Omental fat pad (tissue), 4 donors: ENCODE measurements around the gene PXMP4. TPM values are rescaled to one million over a fixed set of nuclear protein-coding genes. Genes with fewer than 3 reads are reported as not detected.
"Not testable (repeated sequence)": the region's sequence is repeated elsewhere in the genome, so short reads cannot be mapped to it uniquely, and the experiment has no call there.

ENCODE experiments used
- ATAC-seq: fragments of 150-250 bp; one replicate; pipeline ENCODE4 v1.9.1; 2016; ENCODE audit warnings: mild to moderate bottlenecking, moderate library complexity; ENCODE audit not compliant: low FRiP score
- DNase-seq: peaks from one replicate; pipeline ENCODE4 v3.0.0-alpha.2; 2019; ENCODE audit warnings: low spot score
- total RNA-seq, 4 donors: library from RNA; depleted of rRNA; stranded (reverse); fragments of >200 nt; gene quantifications; one replicate each; pipeline ENCODE4 v1.1.0, GENCODE V29; 2016
- TF ChIP-seq, protein P1 (sequence below), 3 donors: fragments of 450-650 bp; IDR thresholded peaks; one replicate each; pipeline ENCODE4 v1.5.1; 2016 to 2017; ENCODE audit warnings: antibody characterized with exemption in 3 of 3, mild to moderate bottlenecking in 3 of 3, moderate library complexity in 2 of 3

Gene PXMP4
- total RNA-seq, 4 donors from 2014 or later, result 3.6 to 8.7 (median 4.8) TPM

GRCh38 chr20:33757458-33757857, 37.3 kb upstream of the PXMP4 start:
- TF ChIP-seq, protein P1, sequence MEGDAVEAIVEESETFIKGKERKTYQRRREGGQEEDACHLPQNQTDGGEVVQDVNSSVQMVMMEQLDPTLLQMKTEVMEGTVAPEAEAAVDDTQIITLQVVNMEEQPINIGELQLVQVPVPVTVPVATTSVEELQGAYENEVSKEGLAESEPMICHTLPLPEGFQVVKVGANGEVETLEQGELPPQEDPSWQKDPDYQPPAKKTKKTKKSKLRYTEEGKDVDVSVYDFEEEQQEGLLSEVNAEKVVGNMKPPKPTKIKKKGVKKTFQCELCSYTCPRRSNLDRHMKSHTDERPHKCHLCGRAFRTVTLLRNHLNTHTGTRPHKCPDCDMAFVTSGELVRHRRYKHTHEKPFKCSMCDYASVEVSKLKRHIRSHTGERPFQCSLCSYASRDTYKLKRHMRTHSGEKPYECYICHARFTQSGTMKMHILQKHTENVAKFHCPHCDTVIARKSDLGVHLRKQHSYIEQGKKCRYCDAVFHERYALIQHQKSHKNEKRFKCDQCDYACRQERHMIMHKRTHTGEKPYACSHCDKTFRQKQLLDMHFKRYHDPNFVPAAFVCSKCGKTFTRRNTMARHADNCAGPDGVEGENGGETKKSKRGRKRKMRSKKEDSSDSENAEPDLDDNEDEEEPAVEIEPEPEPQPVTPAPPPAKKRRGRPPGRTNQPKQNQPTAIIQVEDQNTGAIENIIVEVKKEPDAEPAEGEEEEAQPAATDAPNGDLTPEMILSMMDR (IDR thresholded peaks at IDR 0.05), result no peak
- no peak for ATAC-seq

GRCh38 chr20:33757046-33757445, 36.9 kb upstream of the PXMP4 start:
- ATAC-seq (no peak), DNase-seq (no peak)
- TF ChIP-seq, protein P1 (IDR thresholded peaks at IDR 0.05), result no peak

More at GRCh38 chr20:33757458-33757857, 37.3 kb upstream of the PXMP4 start:
- DNase-seq, result no peak

DNA sequence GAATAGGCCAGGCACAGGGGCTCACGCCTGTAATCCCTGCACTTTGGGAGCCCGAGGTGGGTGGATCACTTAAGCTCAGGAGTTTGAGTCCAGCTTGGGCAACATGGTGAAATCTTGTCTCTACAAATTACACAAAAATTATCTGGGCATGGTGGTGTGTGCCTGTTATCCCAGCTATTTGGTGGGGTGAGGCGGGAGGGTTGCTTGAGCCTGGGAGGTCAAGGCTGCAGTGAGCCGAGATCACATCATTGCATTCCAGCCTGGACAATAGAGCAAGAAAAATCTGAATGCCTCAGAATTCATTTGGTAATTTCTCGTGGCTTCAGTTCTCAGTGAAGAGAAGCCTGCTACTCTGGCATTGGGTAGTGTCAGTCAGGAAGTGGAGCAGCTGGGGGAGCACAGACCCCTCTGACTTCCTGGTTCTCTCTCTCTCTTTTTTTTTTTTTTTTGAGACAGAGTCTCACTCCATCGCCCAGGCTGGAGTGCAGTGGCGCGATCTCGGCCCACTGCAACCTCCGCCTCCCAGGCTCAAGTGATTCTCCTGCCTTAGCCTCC, 35.9 kb upstream of the PXMP4 start:
- not testable (repeated sequence) for DNase-seq, ATAC-seq

GRCh38 chr20:33753763-33754162, 33.7 kb upstream of the PXMP4 start:
- TF ChIP-seq, protein P1 (IDR thresholded peaks at IDR 0.05), result no peak
- DNase-seq, result no peak
- ATAC-seq, result no peak

- TF ChIP-seq, protein P1 (IDR thresholded peaks at IDR 0.05), result no peak
- DNase-seq (no peak), ATAC-seq (no peak)
These were observed 33.0 kb upstream of the PXMP4 start for GRCh38 chr20:33753143-33753542.

DNA sequence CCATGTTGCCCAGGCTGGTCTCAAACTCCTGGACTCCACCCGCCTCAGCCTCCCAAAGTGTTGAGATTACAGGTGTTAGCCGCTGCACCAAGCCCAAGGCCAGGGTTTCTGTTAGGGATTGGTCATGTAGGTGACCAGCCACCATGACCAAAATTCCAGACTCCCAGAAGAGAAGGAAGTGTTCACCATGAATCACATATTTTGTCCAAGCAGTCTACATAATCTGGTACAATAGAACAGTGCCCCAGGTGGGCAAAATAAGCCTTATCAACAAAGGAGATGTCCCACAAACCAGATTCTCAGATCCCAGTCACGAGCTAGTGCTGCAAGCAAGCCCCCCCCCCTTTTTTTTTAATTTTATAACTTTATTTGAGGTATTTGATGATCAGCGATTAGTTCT, 31.7 kb upstream of the PXMP4 start:
- TF ChIP-seq, protein P1 (IDR thresholded peaks at IDR 0.05), result no peak
- ATAC-seq (no peak), DNase-seq (no peak)

DNA sequence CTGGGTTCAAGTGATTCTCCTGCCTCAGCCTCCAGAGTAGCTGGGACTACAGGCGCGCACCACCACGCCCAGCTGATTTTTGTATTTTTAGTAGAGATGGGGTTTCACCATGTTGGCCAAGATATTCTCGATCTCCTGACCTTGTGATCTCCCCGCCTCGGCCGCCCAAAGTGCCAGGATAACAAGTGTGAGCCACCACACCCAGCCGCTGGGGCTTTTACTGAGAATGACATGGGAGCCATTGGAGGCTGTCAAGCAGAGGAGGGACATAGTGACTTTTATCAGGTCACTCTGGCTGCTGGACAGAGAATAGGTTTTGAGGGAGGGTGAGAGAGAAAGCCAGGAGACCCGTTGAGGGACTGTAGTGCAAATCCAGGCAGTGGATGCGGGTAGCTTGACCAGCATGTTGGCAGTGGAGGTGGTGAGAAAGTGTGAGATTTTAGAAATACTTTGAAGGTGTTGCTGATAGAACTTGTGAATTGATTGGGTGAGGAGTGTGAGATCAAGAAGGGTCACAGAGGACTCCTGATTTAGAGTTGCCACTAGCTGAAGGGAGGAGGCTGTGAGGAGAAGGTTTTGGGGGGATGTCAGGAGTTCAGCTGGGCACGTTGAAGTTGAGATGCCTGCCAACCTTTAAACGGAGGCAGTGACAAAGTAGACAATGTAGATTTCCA, 26.4 kb upstream of the PXMP4 start:
- DNase-seq, result no peak
- TF ChIP-seq, protein P1 (IDR thresholded peaks at IDR 0.05), result no peak
- ATAC-seq, result no peak
